Skin of body (tissue), 3 donors: Measurements from ENCODE around the gene ALPP. TPM values are rescaled to one million over a fixed set of nuclear protein-coding genes. Genes with fewer than 3 reads are reported as not detected.
"Not testable (repeated sequence)": the region's sequence is repeated elsewhere in the genome, so short reads cannot be mapped to it uniquely, and the experiment has no call there.

Experiments used
- DNase-seq: peaks from one replicate; lab custom pipeline; 2025; lab: John Stamatoyannopoulos, UW
- small RNA-seq: library from RNA; depleted of rRNA; stranded (forward); fragments of <200 nt; gene quantifications from one replicate; pipeline ENCODE3, GENCODE V24; 2014; ENCODE audit warnings: low replicate concordance
- total RNA-seq: library from RNA; depleted of rRNA; stranded (reverse); fragments of >200 nt; gene quantifications from one replicate; pipeline ENCODE4 v1.2.3, GENCODE V29; 2014

ALPP gene
- total RNA-seq, 1 donor from 2014 or later: not detected

DNA sequence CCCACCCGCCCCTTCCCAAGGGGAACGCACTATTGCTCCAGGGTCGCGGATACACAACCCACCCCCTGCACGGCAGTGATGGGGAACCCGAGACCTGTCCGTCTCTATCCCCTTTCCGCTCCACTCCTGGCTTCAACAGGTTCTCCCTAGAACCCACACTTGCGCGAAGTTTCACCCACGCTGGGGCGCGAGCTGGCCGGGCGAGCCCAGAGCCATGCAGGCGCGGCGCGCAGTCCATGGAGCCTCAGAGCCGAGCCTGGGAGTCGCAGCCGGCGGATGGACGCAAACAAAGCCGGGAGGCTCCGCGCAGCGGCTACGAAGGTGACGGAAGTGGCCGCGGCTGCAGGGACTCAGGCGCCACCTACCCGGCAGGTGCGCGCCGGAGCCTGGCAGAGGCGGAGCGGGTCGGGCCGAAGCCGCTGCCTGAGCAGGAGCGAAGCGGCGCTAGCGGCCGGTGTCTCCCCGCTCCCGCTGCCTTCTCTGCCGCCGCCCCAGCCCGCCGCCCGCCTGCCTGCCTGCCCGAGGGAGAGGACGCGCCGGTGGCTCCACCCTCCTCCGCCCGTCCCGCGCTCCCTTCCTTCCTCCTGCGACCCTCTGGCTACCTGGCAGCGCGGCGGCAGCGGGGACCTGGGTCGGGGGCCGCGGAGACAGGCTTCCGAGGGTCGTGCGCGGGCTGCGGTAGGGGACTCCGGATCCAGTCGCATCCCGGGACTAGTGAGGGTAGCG is 42.1 kb downstream of the ALPP start:
- no peak for DNase-seq

DNA sequence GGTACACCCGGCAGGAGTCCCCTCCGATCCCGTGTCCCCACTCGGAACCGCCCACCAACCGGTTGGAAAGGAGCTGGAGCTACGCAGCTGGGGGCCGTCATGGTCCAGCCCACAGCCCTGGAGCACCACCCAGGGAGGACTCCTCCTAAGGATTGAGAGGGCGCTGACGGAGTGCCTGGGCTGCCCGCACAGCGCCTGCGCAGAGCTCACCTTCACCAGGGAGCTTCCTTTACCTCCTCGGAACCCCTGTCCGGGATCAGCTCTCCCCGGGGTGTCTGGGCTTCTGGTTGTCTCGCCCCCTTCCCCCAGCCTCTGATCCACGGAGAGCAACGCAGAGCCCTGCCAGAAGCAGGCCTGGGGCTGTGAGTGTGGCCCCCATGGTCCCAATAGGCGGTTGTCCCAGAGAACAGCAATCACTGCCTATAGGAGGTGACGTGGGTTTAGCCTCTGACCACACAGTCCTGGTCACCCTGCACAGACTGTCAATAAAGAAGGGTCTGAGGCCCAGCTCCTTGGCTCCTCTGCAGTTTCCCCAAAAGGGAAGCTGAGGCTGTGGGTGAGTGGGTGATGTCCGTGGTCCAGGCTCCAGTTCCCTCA is 42.7 kb downstream of the ALPP start:
- DNase-seq: no peak

DNA sequence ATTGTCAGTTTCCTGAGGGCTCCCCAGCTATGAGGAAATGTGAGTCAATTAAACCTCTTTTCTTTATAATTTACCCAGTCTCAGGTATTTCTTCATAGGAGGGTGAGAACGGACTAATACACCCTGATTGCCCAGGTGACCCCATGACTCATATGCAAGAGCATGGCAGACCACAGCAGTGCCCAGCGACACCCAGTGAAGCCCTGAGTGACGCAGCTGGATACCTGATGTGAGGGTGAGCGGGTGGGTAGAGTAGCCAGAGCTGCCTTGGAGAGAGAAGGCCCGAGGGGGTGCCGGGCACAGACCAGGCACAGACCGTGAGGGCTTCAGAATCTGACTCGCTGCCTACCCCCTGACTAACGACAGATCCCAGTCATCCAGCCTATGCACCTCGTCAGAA is 43.5 kb downstream of the ALPP start:
- DNase-seq: no peak

DNA sequence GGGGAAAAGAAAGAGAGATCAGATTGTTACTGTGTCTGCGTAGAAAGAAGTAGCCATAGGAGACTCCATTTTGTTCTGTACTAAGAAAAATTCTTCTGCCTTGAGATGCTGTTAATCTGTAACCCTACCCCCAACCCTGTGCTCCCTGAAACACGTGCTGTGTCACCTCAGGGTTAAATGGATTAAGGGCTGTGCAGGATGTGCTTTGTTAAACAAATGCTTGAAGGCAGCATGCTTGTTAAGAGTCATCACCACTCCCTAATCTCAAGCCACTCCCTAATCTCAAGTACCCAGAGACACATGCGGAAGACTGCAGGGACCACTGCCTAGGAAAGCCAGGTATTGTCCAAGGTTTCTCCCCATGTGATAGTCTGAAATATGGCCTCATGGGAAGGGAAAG is 44.4 kb downstream of the ALPP start:
- not testable (repeated sequence) for DNase-seq

DNA sequence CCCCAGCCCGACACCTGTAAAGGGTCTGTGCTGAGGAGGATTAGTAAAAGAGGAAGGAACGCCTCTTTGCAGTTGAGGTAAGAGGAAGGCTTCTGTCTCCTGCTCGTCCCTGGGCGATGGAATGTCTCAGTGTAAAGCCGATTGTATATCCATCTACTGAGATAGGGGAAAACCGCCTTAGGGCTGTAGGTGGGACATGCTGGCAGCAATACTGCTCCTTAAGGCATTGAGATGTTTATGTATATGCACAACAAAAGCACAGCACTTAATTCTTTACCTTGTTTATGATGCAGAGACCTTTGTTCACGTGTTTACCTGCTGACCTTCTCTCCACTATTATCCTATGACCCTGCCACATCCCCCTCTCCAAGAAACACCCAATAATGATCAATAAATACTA is 44.9 kb downstream of the ALPP start:
- DNase-seq: not testable (repeated sequence)

DNA sequence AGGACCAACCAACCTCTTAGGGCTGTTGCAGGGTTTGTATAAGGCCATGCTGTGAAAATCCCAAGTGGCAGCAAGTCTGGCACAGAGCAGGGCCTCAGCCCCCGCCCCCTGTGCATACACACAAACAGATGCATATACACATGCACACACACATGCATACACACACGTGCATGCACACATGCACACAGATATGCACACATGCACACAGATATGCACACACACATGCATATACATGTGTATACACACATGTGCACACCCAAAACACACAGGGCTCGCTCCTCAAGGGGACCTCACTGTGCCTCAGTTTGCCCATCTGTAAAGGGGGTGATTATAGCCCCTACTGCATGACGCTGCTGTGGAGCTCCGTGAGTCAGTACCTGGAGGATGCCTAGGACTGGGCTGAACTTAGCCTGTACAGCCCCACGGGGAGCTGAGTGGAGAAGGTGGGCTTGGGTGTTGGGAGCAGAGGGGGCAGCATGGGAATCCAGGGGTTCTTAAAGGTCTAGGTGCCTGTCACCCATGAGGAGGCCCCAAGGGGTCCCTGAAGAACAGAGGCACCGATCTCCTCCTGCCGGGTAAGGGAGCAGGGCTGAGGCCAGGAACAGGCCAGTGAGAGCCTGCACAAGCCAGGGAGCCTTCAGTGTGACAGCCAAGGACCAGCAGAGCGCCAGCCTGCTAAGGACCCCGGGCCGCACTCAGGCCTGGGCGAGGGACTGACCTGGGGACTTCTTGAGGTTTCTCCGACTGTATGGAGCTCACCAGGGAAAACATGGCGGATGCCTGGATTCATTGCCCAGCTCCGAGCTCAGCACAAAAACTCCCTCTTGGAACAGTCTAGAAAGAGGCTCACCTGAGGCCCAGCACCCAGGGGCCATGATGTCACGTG is 53.4 kb downstream of the ALPP start:
- no peak for DNase-seq

Small RNA genes lying within 50 kb of the gene (small RNA-seq; reads per million reads assigned to genes)
- gene AC068134.3: not detected
- not detected for gene AC068134.4

Other genes with a start within 250 kb of the ALPP start
- gene ALPG, start 28.1 kb downstream of the ALPP start, total RNA-seq: not detected
- gene ALPI, start 77.4 kb downstream of the ALPP start, total RNA-seq: not detected
- gene ECEL1, start 109.1 kb downstream of the ALPP start, total RNA-seq: 0.30 TPM
- gene PRSS56, start 141.6 kb downstream of the ALPP start, total RNA-seq: not detected
- 2.4 TPM for gene CHRND, start 147.4 kb downstream of the ALPP start, total RNA-seq
- gene CHRNG, start 160.9 kb downstream of the ALPP start, total RNA-seq: 1.6 TPM
- 5.1 TPM for gene TIGD1, start 171.8 kb downstream of the ALPP start, total RNA-seq
- gene EIF4E2, start 171.9 kb downstream of the ALPP start, total RNA-seq: 50.6 TPM